Measurements from ENCODE around the gene KHSRP. TPM values are rescaled to one million over a fixed set of nuclear protein-coding genes. Genes with fewer than 3 reads are reported as not detected.
A peak's percentile ranks its signal among the peaks of the same experiment; 100 is the strongest.
"Not testable (repeated sequence)": the region's sequence is repeated elsewhere in the genome, so short reads cannot be mapped to it uniquely, and the experiment has no call there.

Gene KHSRP
- total RNA-seq, 1 donor from 2014 or later = 175 TPM

GRCh38 chr19:6402058-6402457, 22.6 kb downstream of the KHSRP start:
- Histone ChIP-seq H3K27me3 (ENCODE audit: control insufficient read depth, insufficient read depth, low read length) (no peaks in the 10 kb centered on the region), H3K4me3 (ENCODE audit: low read depth, low read length) (no peak overlapping the region), H3K36me3 (ENCODE audit: control insufficient read depth, insufficient read depth, low read length) (no peaks in the 10 kb centered on the region)
- DNase-seq (ENCODE audit: low read depth) = no peak
- no peak for TF ChIP-seq CTCF (IDR thresholded peaks at IDR 0.05; ENCODE audit: insufficient read depth, low read length, poor library complexity, severe bottlenecking)

- not testable (repeated sequence) for H3K27me3 ChIP-seq (ENCODE audit: control insufficient read depth, insufficient read depth, low read length); H3K36me3 ChIP-seq (ENCODE audit: control insufficient read depth, insufficient read depth, low read length); H3K4me3 ChIP-seq (ENCODE audit: low read depth, low read length); DNase-seq (ENCODE audit: low read depth)
Measured at GRCh38 chr19:6400062-6400944, 24.3 kb downstream of the KHSRP start.

GRCh38 chr19:6396305-6396704, 28.3 kb downstream of the KHSRP start:
- TF ChIP-seq CTCF (IDR thresholded peaks at IDR 0.05; ENCODE audit: insufficient read depth, low read length, poor library complexity, severe bottlenecking) = no peak
- no peaks in the 10 kb centered on the region for H3K27me3 ChIP-seq (ENCODE audit: control insufficient read depth, insufficient read depth, low read length)
- no peaks in the 10 kb centered on the region for H3K36me3 ChIP-seq (ENCODE audit: control insufficient read depth, insufficient read depth, low read length)
- H3K4me3 ChIP-seq (ENCODE audit: low read depth, low read length) = no peak overlapping the region
- DNase-seq (ENCODE audit: low read depth) = no peak

GRCh38 chr19:6394831-6395230, 29.8 kb downstream of the KHSRP start:
- no peaks in the 10 kb centered on the region for H3K27me3 ChIP-seq (ENCODE audit: control insufficient read depth, insufficient read depth, low read length)
- DNase-seq (ENCODE audit: low read depth) = no peak
- H3K36me3 ChIP-seq (ENCODE audit: control insufficient read depth, insufficient read depth, low read length) = peaks cover 2% of the 10 kb centered on the region
- no peak for TF ChIP-seq CTCF (IDR thresholded peaks at IDR 0.05; ENCODE audit: insufficient read depth, low read length, poor library complexity, severe bottlenecking)
- no peak overlapping the region for H3K4me3 ChIP-seq (ENCODE audit: low read depth, low read length)

- no peak for DNase-seq (ENCODE audit: low read depth)
- peak overlapping the region; percentile 88 for H3K4me3 ChIP-seq (ENCODE audit: low read depth, low read length)
- peaks cover 2% of the 10 kb centered on the region for H3K36me3 ChIP-seq (ENCODE audit: control insufficient read depth, insufficient read depth, low read length)
- no peak for TF ChIP-seq CTCF (IDR thresholded peaks at IDR 0.05; ENCODE audit: insufficient read depth, low read length, poor library complexity, severe bottlenecking)
- no peaks in the 10 kb centered on the region for H3K27me3 ChIP-seq (ENCODE audit: control insufficient read depth, insufficient read depth, low read length)
Measured at GRCh38 chr19:6393983-6394412, 30.6 kb downstream of the KHSRP start.

- no peaks in the 10 kb centered on the region for H3K27me3 ChIP-seq (ENCODE audit: control insufficient read depth, insufficient read depth, low read length)
- H3K36me3 ChIP-seq (ENCODE audit: control insufficient read depth, insufficient read depth, low read length) = peaks cover 2% of the 10 kb centered on the region
- TF ChIP-seq CTCF (IDR thresholded peaks at IDR 0.05; ENCODE audit: insufficient read depth, low read length, poor library complexity, severe bottlenecking) = no peak
- peak within 1 kb of the TSS; percentile 88 for H3K4me3 ChIP-seq (ENCODE audit: low read depth, low read length)
- DNase-seq (ENCODE audit: low read depth) = peak; percentile 72
Measured at GRCh38 chr19:6393074-6393982, 31.3 kb downstream of the KHSRP start, which contains the start of gene GTF2F1. TSS of gene GTF2F1 (minus strand) at chr19:6393164. CDS start at chr19:6392995, 169 bp downstream.
